ENCODE measurements around the gene PCOLCE2.
"Not testable (repeated sequence)": the region's sequence is repeated elsewhere in the genome, so short reads cannot be mapped to it uniquely, and the experiment has no call there.

Gene PCOLCE2

GRCh38 chr3:142875583-142876207 lies 13.2 kb downstream of the PCOLCE2 start:
- no peaks in the 10 kb centered on the region for H3K27me3 ChIP-seq (ENCODE audit: insufficient read depth, low read length)
- no peaks in the 10 kb centered on the region for H4K20me1 ChIP-seq (ENCODE audit: insufficient read depth, low read length)
- H3F3A ChIP-seq (ENCODE audit: insufficient read depth, low read length), result no peaks in the 10 kb centered on the region
- no peak for TF ChIP-seq CTCF (IDR thresholded peaks at IDR 0.05; ENCODE audit: low read length)
- no peak for TF ChIP-seq EZH2 (IDR thresholded peaks at IDR 0.05; ENCODE audit: borderline replicate concordance, low read length)
- H3K27ac ChIP-seq (ENCODE audit: low read depth, low read length, poor library complexity, severe bottlenecking), result no peak overlapping the region
- H3K9me3 ChIP-seq (ENCODE audit: low read length), result no peaks in the 10 kb centered on the region
- no peak overlapping the region for H3K4me2 ChIP-seq (ENCODE audit: low read length)
- H2AFZ ChIP-seq (ENCODE audit: low read length), result no peak overlapping the region
- no peak overlapping the region for H3K4me3 ChIP-seq (ENCODE audit: low read depth, low read length, poor library complexity, severe bottlenecking)
- no peaks in the 10 kb centered on the region for H3K79me2 ChIP-seq (ENCODE audit: insufficient read depth, low read length)
- no peaks in the 10 kb centered on the region for H3K4me1 ChIP-seq (ENCODE audit: insufficient read depth, low read length, severe bottlenecking)
- no peaks in the 10 kb centered on the region for H3K9me2 ChIP-seq (ENCODE audit: low read depth, low read length)
- H3K36me3 ChIP-seq (ENCODE audit: insufficient read depth, low read length), result no peaks in the 10 kb centered on the region
- H3K9ac ChIP-seq (ENCODE audit: low read length), result no peak overlapping the region

DNA sequence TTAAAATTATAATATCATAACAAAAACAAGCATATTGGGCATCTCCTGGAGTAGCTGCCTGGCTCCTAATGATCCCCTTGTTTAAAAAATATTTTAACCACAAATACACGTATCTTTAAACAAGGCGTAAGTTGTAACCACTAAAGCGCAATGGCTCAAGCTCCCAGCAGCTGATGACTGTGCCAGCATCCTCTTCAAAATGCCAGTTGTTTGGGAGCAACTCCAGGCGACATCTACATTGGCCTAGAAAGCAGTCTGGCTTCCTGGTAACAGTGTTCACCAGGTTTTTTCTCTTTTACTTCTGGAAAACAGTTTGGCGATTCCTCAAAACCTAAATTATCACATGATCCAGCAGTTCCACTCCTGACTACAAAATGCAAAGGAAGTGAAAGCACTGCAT lies 13.8 kb downstream of the PCOLCE2 start:
- no peaks in the 10 kb centered on the region for H3K27me3 ChIP-seq (ENCODE audit: insufficient read depth, low read length)
- TF ChIP-seq EZH2 (IDR thresholded peaks at IDR 0.05; ENCODE audit: borderline replicate concordance, low read length), result no peak
- no peak for TF ChIP-seq CTCF (IDR thresholded peaks at IDR 0.05; ENCODE audit: low read length)
- no peaks in the 10 kb centered on the region for H3F3A ChIP-seq (ENCODE audit: insufficient read depth, low read length)
- no peak overlapping the region for H3K4me2 ChIP-seq (ENCODE audit: low read length)
- no peak overlapping the region for H3K4me3 ChIP-seq (ENCODE audit: low read depth, low read length, poor library complexity, severe bottlenecking)
- no peaks in the 10 kb centered on the region for H4K20me1 ChIP-seq (ENCODE audit: insufficient read depth, low read length)
- no peaks in the 10 kb centered on the region for H3K36me3 ChIP-seq (ENCODE audit: insufficient read depth, low read length)
- H3K79me2 ChIP-seq (ENCODE audit: insufficient read depth, low read length), result no peaks in the 10 kb centered on the region
- no peaks in the 10 kb centered on the region for H3K4me1 ChIP-seq (ENCODE audit: insufficient read depth, low read length, severe bottlenecking)
- no peak overlapping the region for H3K9ac ChIP-seq (ENCODE audit: low read length)
- no peak overlapping the region for H3K27ac ChIP-seq (ENCODE audit: low read depth, low read length, poor library complexity, severe bottlenecking)
- H2AFZ ChIP-seq (ENCODE audit: low read length), result no peak overlapping the region
- no peaks in the 10 kb centered on the region for H3K9me2 ChIP-seq (ENCODE audit: low read depth, low read length)
- no peaks in the 10 kb centered on the region for H3K9me3 ChIP-seq (ENCODE audit: low read length)

- H3K9me3 ChIP-seq (ENCODE audit: low read length); H3K9ac ChIP-seq (ENCODE audit: low read length); H3K4me1 ChIP-seq (ENCODE audit: insufficient read depth, low read length, severe bottlenecking); H3K4me2 ChIP-seq (ENCODE audit: low read length); H2AFZ ChIP-seq (ENCODE audit: low read length); H3K27me3 ChIP-seq (ENCODE audit: insufficient read depth, low read length); H3K79me2 ChIP-seq (ENCODE audit: insufficient read depth, low read length); H4K20me1 ChIP-seq (ENCODE audit: insufficient read depth, low read length); H3F3A ChIP-seq (ENCODE audit: insufficient read depth, low read length); H3K27ac ChIP-seq (ENCODE audit: low read depth, low read length, poor library complexity, severe bottlenecking); H3K4me3 ChIP-seq (ENCODE audit: low read depth, low read length, poor library complexity, severe bottlenecking); H3K36me3 ChIP-seq (ENCODE audit: insufficient read depth, low read length); H3K9me2 ChIP-seq (ENCODE audit: low read depth, low read length): not testable (repeated sequence)
Measured at GRCh38 chr3:142868382-142868781, 20.5 kb downstream of the PCOLCE2 start.
